HG02970 (cell line): ENCODE data around the gene RPL11.
"Not testable (repeated sequence)": the region's sequence is repeated elsewhere in the genome, so short reads cannot be mapped to it uniquely, and the experiment has no call there.

ENCODE experiments used
- ATAC-seq: cut with Tn5 transposase; IDR thresholded peaks from one replicate; pipeline ENCODE4 v1.9.1; 2021; ENCODE audit warnings: mild to moderate bottlenecking, moderate library complexity, moderate number of reproducible peaks; ENCODE audit not compliant: unreplicated experiment, low FRiP score

Gene RPL11

DNA sequence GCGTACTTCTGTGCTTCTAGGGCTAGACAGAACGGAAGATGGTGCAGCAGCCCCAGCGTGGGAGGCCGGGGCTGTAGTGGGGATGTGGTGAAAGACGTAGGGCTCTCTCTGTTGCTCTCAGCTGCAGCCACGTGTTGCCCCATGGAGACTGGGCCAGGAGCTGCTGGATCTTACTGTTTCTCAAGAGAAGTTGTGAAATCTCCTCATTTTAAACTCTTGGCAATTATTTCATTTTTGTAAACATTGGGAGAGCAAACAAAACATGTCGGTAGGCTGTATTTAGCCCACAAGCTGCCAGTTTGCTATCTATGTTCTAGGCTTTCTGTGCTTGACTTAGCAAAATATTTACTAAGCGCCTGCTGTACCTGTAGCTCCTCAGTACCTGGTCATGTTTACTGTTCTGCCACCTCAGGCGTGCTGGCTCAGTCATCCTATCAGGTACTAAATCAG lies 35.8 kb downstream of the RPL11 start:
- ATAC-seq, result no peak

DNA sequence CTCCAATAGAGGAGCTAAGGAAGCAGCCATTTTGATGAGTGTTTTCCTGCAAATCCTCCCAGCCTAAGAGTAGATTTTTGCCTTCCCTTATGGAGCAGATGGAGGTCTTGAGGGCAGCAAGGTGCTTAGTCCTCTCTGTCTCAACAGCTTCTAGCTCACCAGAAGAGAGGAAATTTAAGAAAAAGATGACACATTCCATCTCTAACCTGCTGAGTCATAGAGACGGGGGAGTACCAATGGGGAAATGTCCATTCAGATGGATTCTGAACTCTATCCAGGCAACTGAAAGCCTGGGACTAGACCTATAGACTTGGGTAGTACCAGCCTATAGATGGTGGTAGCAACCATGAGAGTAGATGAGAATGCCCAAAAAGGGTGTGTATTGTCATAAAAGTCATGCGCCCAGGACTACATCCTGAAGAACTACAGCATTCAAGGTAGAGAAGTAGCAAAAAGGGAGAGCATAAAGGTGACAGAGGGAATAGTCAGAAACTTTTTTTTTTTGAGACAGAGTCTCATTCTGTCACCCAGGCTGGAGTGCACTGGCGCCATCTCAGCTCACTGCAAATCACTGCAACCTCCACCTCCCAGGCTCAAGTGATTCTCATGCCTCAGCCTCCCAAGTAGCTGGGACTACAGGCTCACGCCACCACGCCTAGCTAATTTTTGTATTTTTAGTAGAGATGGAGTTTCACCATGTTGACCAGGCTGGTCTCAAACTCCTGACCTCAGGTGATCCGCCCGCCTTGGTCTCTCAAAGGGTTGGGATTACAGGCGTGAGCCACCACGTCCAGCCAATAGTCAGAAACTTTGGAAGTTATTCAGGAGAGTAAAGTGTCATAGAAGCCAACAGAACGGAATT lies 41.0 kb downstream of the RPL11 start:
- no peak for ATAC-seq

DNA sequence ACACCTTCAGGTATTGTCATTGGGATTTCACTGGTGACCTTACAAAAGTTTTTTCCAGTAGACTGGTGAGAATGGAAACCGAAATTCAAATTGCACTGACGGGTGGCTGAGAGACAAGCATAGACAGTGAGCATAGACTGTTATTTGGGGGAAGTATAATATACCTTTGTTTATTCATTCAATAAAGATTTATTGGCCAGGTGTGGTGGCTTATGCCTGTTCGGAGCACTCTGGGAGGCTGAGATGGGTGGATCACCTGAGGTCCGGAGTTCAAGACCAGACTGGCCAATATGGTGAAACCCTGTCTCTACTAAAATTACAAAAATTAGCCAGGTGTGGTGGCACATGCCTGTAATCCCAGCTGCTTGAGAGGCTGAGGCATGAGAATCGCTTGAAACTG lies 41.7 kb downstream of the RPL11 start:
- ATAC-seq, result not testable (repeated sequence)

DNA sequence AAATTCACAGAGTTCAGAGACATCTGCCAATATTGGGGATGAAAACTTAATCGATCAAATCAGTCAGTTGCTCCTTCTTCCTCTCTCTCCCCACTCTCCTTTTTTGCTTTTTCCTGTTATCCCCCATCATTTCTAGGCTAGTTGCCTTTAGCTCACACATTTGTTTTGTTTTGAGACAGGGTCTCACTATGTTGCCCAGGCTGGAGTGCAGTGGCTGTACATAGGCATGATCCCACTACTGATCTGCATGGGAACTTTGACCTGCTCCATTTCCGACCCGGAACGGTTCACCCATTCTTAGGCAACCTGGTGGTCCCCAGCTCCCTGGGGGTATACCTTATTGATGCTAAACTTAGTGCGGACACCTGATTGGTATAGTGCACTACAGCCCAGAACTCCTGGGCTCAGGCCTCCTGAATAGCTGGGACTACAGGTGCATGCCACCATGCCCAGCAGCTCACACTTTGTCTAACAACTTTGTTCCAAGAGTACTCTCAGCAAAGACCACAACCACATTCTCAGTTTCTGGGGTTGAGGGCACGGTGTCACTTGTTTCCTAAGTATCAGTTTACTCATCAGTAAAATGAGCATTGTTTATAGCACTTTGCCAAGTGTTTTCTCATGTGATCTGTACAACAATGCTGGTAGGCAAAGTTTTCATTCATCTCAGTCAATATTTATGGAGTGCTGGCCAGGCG lies 45.0 kb downstream of the RPL11 start:
- ATAC-seq, result no peak

DNA sequence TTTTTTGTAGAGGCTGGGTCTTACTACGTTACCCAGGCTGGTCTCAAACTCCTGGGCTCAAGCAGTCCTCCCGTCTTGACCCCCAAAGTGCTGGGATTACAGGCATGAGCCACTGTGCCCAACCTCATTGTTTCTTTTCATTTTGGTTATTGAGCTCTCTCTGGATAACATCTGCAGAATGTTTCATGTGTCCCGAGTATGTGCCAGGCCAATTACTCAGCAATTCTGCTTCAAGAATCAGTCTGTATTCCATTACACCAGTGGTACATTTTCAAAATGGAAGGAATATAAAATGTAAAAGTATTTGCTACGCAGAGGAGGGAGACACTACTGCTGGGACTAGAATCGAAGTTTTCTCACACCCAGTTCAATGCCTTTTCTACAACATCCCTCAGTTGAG lies 50.0 kb downstream of the RPL11 start:
- no peak for ATAC-seq

DNA sequence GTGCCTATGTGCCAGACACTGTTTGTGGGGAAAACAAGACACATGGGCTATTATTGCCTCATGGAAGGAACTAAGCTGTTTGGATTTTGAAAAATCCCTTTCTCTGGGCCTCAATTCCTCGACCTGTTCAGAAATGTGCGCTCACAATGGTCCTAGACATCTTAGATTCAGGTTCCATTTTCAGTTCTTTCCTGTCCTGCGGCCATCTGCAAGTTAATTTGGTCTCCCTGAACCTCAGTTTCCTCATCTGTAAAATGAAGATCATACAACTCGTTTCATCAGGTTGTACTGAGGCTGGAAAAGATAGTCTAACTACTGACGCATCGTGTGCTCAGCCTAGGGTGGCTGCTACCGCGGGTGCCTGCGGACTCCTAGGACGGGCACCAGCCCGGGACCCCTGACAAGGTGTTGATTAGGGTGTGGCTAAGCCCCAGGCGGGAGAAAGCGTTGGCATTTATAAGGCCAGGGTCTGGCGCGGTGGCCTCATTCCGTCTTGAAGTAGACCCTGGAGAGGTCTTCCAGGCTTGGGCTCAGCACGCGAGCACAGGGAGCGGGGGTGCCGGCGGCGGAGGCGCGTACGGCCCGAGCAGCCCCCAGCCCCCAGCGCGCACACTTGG lies 51.2 kb downstream of the RPL11 start:
- ATAC-seq, result no peak

DNA sequence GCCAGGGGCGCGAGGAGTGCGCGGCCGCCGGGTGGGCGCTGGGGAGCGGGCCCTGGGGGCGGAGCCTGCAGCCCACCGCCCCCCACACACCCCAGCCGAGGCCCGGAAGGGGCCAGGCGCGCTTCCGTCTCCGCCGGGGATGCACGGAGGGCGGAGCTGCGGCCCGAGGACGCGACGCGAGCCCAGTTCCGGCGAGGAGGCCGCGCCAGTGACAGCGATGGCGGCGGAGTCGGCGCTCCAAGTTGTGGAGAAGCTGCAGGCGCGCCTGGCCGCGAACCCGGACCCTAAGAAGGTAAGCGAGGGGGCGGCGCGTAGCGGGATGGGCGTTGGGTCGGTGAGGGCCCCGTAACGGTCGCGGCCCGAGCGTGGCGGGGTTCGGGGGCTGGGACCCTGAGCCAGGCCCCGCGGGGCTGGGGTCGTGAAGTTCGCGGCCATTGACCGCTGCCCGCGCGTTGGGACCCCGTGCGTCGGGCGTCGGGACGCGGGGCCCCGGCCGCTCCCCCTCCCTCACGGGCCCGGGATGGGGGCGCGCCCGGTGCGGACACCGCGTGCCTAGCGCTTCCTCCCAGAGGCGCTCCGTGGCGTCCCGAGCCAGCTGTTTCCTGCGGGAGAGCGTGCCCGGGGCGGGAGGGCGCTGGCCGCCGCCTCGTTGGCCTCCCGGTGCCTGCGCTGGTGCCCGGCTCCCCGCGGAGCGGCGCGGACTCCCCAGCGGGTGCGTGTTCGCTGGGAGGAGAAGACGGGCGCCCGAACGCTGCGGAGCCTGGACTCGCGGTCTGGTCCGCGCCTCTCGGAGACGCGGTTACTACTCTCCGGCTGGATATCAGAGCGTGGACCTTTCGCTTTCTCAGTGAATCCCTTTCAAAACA lies 51.9 kb downstream of the RPL11 start, which contains the start of gene ELOA:
Gene ELOA (plus strand): TSS at position 185 of the 866 bp plus-strand sequence. CDS start 33 bp downstream, at position 218.
- ATAC-seq, result peak; percentile 74

DNA sequence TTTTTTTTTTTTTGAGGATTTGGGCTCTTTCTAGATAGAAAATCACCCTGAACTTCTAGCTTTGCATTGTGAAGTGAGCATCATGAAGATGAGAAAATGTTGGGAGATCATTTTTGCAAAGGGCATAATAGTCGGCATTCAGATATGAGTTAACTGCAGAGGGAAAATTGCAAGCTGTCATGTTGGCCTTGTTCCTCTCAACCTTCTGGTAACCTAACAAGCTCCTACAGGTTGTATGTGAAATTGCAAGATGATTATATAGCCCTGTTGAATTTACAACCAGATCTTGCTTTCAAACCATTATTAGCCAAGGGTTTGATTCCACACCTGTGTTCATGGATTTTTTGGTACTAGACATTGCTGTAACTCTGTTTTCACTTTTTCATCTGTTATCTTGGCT lies 53.9 kb downstream of the RPL11 start:
- no peak for ATAC-seq
